K562 (cell line): ENCODE results near the gene AGL. TPM values are rescaled to one million over a fixed set of nuclear protein-coding genes. Genes with fewer than 3 reads are reported as not detected.
A peak's percentile ranks its signal among the peaks of the same experiment; 100 is the strongest.

Experiments used
- ATF1 ChIP-seq, 2 experiments: fragments of 450-650 bp in 1 of 2; IDR thresholded peaks; 2 replicates each; pipeline ENCODE4 v1.6.1; 2016; ENCODE audit warnings: missing compliant biosample characterization in 1 of 2, missing genetic modification characterization in 1 of 2
- CTCFL ChIP-seq: IDR thresholded peaks from 2 replicates; pipeline ENCODE4 v1.6.1; 2011; ENCODE audit warnings: borderline replicate concordance, low read depth, mild to moderate bottlenecking, moderate library complexity, low read length; ENCODE audit not compliant: insufficient read depth, poor library complexity, severe bottlenecking
- DIDO1 ChIP-seq: fragments of 450-650 bp; IDR thresholded peaks from 2 replicates; pipeline ENCODE4 v1.6.1; 2016; ENCODE audit warnings: low read depth, missing biosample characterization, missing genetic modification characterization
- KAT7 ChIP-seq: sonication (generic); formaldehyde crosslinking; IDR thresholded peaks from 2 replicates; pipeline ENCODE4 v1.8.0; 2022; ENCODE audit warnings: missing genetic modification reagents, mild to moderate bottlenecking, borderline replicate concordance
- KDM5B ChIP-seq: fragments of 200-600 bp; sonication (generic); IDR thresholded peaks from 2 replicates; pipeline ENCODE4 v1.6.1; 2012; ENCODE audit warnings: low read depth, mild to moderate bottlenecking, moderate library complexity, low read length, control low read depth, inconsistent platforms; ENCODE audit not compliant: insufficient replicate concordance
- MCM2 ChIP-seq: fragments of 450-650 bp; IDR thresholded peaks from 2 replicates; pipeline ENCODE4 v1.6.1; 2017; ENCODE audit warnings: low read depth, mild to moderate bottlenecking
- MNT ChIP-seq, 2 experiments: fragments of 450-650 bp; conservative IDR thresholded peaks; 2 replicates each; pipeline ENCODE4 v1.6.1; 2017; ENCODE audit warnings: mild to moderate bottlenecking in 2 of 2, moderate library complexity in 2 of 2
- RBM22 ChIP-seq: fragments of 200-400 bp; formaldehyde crosslinking; IDR thresholded peaks from 2 replicates; pipeline ENCODE4 v1.6.1; 2018; ENCODE audit warnings: low read length, low read depth; ENCODE audit not compliant: poor library complexity, severe bottlenecking
- SMAD3 ChIP-seq: fragments of 450-650 bp; formaldehyde crosslinking; conservative IDR thresholded peaks from 2 replicates; pipeline ENCODE4 v1.4.0; 2020; ENCODE audit warnings: mild to moderate bottlenecking
- ZBTB17 ChIP-seq: fragments of 450-650 bp; formaldehyde crosslinking; IDR thresholded peaks from 2 replicates; pipeline ENCODE4 v1.4.0; 2020; ENCODE audit warnings: mild to moderate bottlenecking
- polyA plus RNA-seq, 8 experiments: library from polyadenylated mRNA; depleted of rRNA in 4 of 8; stranded (reverse) in 5 of 8; unstranded in 3 of 8; fragments of >200 nt; fragmentation: Nextera tagmentation in 2 of 8; fragmentation: Illumina TruSeq in 1 of 8; extraction: Ambion mirVana in 2 of 8; extraction: Trizol in 1 of 8; gene quantifications; 2 replicates each; pipeline versions ENCODE4 v1.2.1 to v1.2.3, GENCODE V29; 2011 to 2014; ENCODE audit warnings: inconsistent platforms in 1 of 8, missing spikeins in 1 of 8
- total RNA-seq, 7 experiments: library from RNA; depleted of rRNA in 6 of 7; stranded (reverse); fragments of >200 nt in 6 of 7; fragmentation: Illumina TruSeq in 2 of 7; extraction: Trizol in 2 of 7; gene quantifications; 2 replicates each; pipeline versions ENCODE4 v1.2.1 to v1.2.3, GENCODE V29; 2011 to 2021; ENCODE audit warnings: low replicate concordance in 1 of 7
- TF ChIP-seq, protein P1 (sequence below), 2 experiments: fragments of 200-800 bp in 1 of 2; sonication (Bioruptor generic) in 1 of 2; sonication (generic) in 1 of 2; formaldehyde crosslinking in 1 of 2; IDR thresholded peaks in 1 of 2; conservative IDR thresholded peaks in 1 of 2; 2 replicates each; pipeline versions ENCODE4 v1.5.0 to v1.6.1; 2016 to 2020; ENCODE audit warnings: missing compliant biosample characterization in 1 of 2, missing genetic modification characterization in 1 of 2, missing genetic modification reagents in 1 of 2
- TF ChIP-seq, protein P2 (sequence below): fragments of 450-650 bp; IDR thresholded peaks from 2 replicates; pipeline ENCODE4 v1.6.1; 2017; ENCODE audit warnings: antibody characterized with exemption, mild to moderate bottlenecking
- TF ChIP-seq, protein P3 (sequence below): sonication (generic); formaldehyde crosslinking; IDR thresholded peaks from 2 replicates; pipeline ENCODE4 v1.8.0; 2022; ENCODE audit warnings: missing genetic modification reagents, mild to moderate bottlenecking, moderate library complexity, borderline replicate concordance

The AGL gene
- total and polyA plus RNA-seq, 9 of the 15 experiments (the other 6 are each of a cell fraction or from before 2014, with no cell fraction given), result 6.3 to 20.4 (median 12.4) TPM

GRCh38 chr1:99849744-99850458 lies at the start of gene AGL (continued):
- TF ChIP-seq, protein P1, sequence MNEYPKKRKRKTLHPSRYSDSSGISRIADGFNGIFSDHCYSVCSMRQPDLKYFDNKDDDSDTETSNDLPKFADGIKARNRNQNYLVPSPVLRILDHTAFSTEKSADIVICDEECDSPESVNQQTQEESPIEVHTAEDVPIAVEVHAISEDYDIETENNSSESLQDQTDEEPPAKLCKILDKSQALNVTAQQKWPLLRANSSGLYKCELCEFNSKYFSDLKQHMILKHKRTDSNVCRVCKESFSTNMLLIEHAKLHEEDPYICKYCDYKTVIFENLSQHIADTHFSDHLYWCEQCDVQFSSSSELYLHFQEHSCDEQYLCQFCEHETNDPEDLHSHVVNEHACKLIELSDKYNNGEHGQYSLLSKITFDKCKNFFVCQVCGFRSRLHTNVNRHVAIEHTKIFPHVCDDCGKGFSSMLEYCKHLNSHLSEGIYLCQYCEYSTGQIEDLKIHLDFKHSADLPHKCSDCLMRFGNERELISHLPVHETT (CRISPR knock-in tag; conservative IDR thresholded peaks at IDR 0.05 in 1 of 2, IDR thresholded peaks at IDR 0.05 in 1 of 2), result peak in 1 of 2 experiments; percentile 37; a peak in 1 of 4 replicates
- peak; percentile 24 for TF ChIP-seq RBM22
- TF ChIP-seq ZBTB17 (CRISPR knock-in tag), result peak; percentile 75; the same call in 1 of the 2 replicates
- TF ChIP-seq, protein P2, sequence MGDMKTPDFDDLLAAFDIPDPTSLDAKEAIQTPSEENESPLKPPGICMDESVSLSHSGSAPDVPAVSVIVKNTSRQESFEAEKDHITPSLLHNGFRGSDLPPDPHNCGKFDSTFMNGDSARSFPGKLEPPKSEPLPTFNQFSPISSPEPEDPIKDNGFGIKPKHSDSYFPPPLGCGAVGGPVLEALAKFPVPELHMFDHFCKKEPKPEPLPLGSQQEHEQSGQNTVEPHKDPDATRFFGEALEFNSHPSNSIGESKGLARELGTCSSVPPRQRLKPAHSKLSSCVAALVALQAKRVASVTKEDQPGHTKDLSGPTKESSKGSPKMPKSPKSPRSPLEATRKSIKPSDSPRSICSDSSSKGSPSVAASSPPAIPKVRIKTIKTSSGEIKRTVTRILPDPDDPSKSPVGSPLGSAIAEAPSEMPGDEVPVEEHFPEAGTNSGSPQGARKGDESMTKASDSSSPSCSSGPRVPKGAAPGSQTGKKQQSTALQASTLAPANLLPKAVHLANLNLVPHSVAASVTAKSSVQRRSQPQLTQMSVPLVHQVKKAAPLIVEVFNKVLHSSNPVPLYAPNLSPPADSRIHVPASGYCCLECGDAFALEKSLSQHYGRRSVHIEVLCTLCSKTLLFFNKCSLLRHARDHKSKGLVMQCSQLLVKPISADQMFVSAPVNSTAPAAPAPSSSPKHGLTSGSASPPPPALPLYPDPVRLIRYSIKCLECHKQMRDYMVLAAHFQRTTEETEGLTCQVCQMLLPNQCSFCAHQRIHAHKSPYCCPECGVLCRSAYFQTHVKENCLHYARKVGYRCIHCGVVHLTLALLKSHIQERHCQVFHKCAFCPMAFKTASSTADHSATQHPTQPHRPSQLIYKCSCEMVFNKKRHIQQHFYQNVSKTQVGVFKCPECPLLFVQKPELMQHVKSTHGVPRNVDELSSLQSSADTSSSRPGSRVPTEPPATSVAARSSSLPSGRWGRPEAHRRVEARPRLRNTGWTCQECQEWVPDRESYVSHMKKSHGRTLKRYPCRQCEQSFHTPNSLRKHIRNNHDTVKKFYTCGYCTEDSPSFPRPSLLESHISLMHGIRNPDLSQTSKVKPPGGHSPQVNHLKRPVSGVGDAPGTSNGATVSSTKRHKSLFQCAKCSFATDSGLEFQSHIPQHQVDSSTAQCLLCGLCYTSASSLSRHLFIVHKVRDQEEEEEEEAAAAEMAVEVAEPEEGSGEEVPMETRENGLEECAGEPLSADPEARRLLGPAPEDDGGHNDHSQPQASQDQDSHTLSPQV, result peak; percentile 91; the same call in 1 of the 2 replicates
- TF ChIP-seq KDM5B, result peak; percentile 90
- TF ChIP-seq CTCFL, result no peak
- no peak for TF ChIP-seq MCM2
- TF ChIP-seq, protein P3, sequence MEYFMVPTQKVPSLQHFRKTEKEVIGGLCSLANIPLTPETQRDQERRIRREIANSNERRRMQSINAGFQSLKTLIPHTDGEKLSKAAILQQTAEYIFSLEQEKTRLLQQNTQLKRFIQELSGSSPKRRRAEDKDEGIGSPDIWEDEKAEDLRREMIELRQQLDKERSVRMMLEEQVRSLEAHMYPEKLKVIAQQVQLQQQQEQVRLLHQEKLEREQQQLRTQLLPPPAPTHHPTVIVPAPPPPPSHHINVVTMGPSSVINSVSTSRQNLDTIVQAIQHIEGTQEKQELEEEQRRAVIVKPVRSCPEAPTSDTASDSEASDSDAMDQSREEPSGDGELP (CRISPR knock-in tag), result peak; percentile 85
- 0 out of 2 replicates have a peak, but pooled peaks have one; percentile 43 for TF ChIP-seq SMAD3
- peak; percentile 72 to 78 for TF ChIP-seq MNT (conservative IDR thresholded peaks at IDR 0.05)
- 0 out of 2 replicates have a peak, but pooled peaks have one; percentile 22 for TF ChIP-seq DIDO1 (tag)
- no peak for TF ChIP-seq ATF1 (CRISPR knock-in tag; IDR thresholded peaks at IDR 0.05)
- TF ChIP-seq ATF1 (tag; IDR thresholded peaks at IDR 0.05), result peak; percentile 46; the same call in 1 of the 2 replicates
- peak; percentile 70; the same call in 1 of the 2 replicates for TF ChIP-seq KAT7 (CRISPR knock-in tag)
